Subcutaneous abdominal adipose tissue (tissue), 5 donors: ENCODE results near the gene UPK3A.
"Not testable (repeated sequence)": the region's sequence is repeated elsewhere in the genome, so short reads cannot be mapped to it uniquely, and the experiment has no call there.

Experiments
- H3K27ac ChIP-seq: one replicate; pipeline ENCODE4 v1.7.0; 2013; ENCODE audit warnings: low read depth, mild to moderate bottlenecking, inconsistent platforms, low read length, moderate library complexity
- H3K27me3 ChIP-seq, 5 donors: one replicate each; pipeline ENCODE4 v1.7.0; 2013; ENCODE audit warnings: low read length in 5 of 5, inconsistent platforms in 1 of 5; ENCODE audit not compliant: control insufficient read depth in 5 of 5, insufficient read depth in 4 of 5
- H3K36me3 ChIP-seq, 5 donors: one replicate each; pipeline ENCODE4 v1.7.0; 2013; ENCODE audit warnings: low read length in 5 of 5; ENCODE audit not compliant: control insufficient read depth in 5 of 5, insufficient read depth in 5 of 5
- H3K4me1 ChIP-seq, 5 donors: one replicate each; pipeline ENCODE4 v1.7.0; 2013; ENCODE audit warnings: low read length in 5 of 5, mild to moderate bottlenecking in 3 of 5, moderate library complexity in 1 of 5; ENCODE audit not compliant: control insufficient read depth in 5 of 5, insufficient read depth in 5 of 5
- H3K4me3 ChIP-seq, 5 donors: one replicate each; pipeline ENCODE4 v1.7.0; 2013; ENCODE audit warnings: low read length in 5 of 5, low read depth in 1 of 5
- H3K9ac ChIP-seq, 5 donors: one replicate each; pipeline ENCODE4 v1.7.0; 2013; ENCODE audit warnings: low read length in 5 of 5, mild to moderate bottlenecking in 4 of 5, moderate library complexity in 3 of 5
- H3K9me3 ChIP-seq, 5 donors: one replicate each; pipeline ENCODE4 v1.7.0; 2013; ENCODE audit warnings: low read length in 5 of 5; ENCODE audit not compliant: control insufficient read depth in 5 of 5
- donor health status: healthy.
- donor health status: healthy.
- donor health status: healthy.
- donor health status: healthy.
- donor health status: healthy.

The UPK3A gene

GRCh38 chr22:45318168-45318557 lies 33.4 kb downstream of the UPK3A start:
- Histone ChIP-seq H3K9ac (peak overlapping the region in 2 of 5 donors; percentile 35 to 39), H3K4me3 (peak overlapping the region in 2 of 5 donors; percentile 19 to 29), H3K36me3 (peaks cover 0 to 10% (median 9%) of the 10 kb centered on the region in 5 donors), H3K27me3 (no peaks in the 10 kb centered on the region), H3K9me3 (no peaks in the 10 kb centered on the region), H3K27ac (peak overlapping the region; percentile 63), H3K4me1 (peaks cover 0 to 27% (median 22%) of the 10 kb centered on the region in 5 donors)

DNA sequence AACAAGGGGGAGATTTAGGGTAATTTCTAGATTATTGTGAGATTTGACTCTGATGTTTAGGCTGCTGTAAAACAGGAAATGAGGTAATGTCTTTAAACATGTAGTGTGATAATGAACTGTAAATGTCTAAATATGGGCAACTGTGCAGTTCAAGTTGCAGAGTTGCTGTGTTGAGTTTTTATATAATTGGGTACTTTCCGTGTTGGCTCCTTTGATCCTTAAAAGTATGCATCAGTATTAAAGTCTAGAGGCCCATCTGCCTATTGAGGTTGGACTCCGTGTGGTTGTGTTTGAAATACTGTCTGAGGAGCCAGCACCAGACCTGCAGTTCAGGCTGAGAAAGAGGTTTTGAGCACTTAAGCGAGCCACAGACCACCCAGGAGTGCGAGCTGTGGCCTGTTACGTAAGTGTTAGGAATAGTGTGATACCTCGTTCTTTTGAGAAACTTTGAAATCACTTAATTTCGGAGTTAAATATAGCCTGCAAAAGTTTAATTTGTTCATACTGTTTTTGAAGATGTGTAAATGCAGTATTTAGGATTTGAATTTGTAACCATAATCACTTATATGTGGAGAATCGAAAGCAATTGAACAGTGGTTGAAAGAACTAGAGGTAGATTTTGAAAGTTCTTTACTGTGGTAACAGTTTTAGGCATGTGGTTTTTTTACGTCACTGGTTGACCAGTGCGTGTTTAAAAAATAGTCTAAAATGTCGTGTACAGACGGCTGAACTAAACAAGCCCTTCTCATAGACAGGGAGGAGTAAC lies 34.0 kb downstream of the UPK3A start:
- Histone ChIP-seq H3K27me3 (no peaks in the 10 kb centered on the region), H3K9me3 (no peaks in the 10 kb centered on the region), H3K36me3 (peaks cover 0 to 16% (median 15%) of the 10 kb centered on the region in 5 donors), H3K27ac (peak overlapping the region; percentile 63), H3K4me3 (no peak overlapping the region), H3K9ac (peak overlapping the region in 3 of 5 donors; percentile 26 to 55 (median 39)), H3K4me1 (peaks cover 0 to 27% (median 22%) of the 10 kb centered on the region in 5 donors)

DNA sequence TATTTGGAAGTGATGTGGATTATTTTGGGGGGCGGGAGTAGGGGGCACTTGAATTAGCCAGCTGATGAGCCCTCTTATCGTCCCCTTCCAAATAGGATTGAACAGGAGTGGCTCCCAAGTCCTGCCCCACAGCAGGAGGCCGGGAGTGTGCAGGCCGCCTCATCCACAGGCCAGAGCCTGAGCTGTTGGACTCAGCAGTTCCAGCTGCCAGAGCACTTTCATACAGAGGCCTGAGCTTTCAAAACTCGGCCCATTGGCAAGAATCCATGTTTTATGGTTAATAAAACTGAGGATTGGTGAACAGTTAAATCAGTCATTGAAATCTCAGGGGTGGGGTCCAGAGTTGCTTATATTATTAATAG lies 34.6 kb downstream of the UPK3A start:
- Histone ChIP-seq H3K36me3 (peaks cover 0 to 21% (median 20%) of the 10 kb centered on the region in 5 donors), H3K9ac (peak overlapping the region in 2 of 5 donors; percentile 26 to 55), H3K4me1 (peaks cover 0 to 25% (median 22%) of the 10 kb centered on the region in 5 donors), H3K9me3 (no peaks in the 10 kb centered on the region), H3K27me3 (no peaks in the 10 kb centered on the region), H3K4me3 (no peak overlapping the region), H3K27ac (no peak overlapping the region)

GRCh38 chr22:45320357-45320976 lies 35.7 kb downstream of the UPK3A start:
- peaks cover 0 to 31% (median 27%) of the 10 kb centered on the region in 5 donors for H3K36me3 ChIP-seq
- H3K27ac ChIP-seq = no peak overlapping the region
- peaks cover 0 to 24% (median 22%) of the 10 kb centered on the region in 5 donors for H3K4me1 ChIP-seq

GRCh38 chr22:45321827-45322226 lies 37.1 kb downstream of the UPK3A start:
- no peak overlapping the region for H3K27ac ChIP-seq
- no peak overlapping the region for H3K9ac ChIP-seq
- no peaks in the 10 kb centered on the region for H3K27me3 ChIP-seq
- H3K4me1 ChIP-seq = peaks cover 0 to 24% (median 22%) of the 10 kb centered on the region in 5 donors
- no peaks in the 10 kb centered on the region for H3K9me3 ChIP-seq
- H3K36me3 ChIP-seq = peaks cover 0 to 33% (median 29%) of the 10 kb centered on the region in 5 donors
- no peak overlapping the region for H3K4me3 ChIP-seq

More at GRCh38 chr22:45320357-45320976, 35.7 kb downstream of the UPK3A start:
- Histone ChIP-seq H3K27me3 (no peaks in the 10 kb centered on the region), H3K9me3 (no peaks in the 10 kb centered on the region), H3K4me3 (no peak overlapping the region), H3K9ac (no peak overlapping the region)

DNA sequence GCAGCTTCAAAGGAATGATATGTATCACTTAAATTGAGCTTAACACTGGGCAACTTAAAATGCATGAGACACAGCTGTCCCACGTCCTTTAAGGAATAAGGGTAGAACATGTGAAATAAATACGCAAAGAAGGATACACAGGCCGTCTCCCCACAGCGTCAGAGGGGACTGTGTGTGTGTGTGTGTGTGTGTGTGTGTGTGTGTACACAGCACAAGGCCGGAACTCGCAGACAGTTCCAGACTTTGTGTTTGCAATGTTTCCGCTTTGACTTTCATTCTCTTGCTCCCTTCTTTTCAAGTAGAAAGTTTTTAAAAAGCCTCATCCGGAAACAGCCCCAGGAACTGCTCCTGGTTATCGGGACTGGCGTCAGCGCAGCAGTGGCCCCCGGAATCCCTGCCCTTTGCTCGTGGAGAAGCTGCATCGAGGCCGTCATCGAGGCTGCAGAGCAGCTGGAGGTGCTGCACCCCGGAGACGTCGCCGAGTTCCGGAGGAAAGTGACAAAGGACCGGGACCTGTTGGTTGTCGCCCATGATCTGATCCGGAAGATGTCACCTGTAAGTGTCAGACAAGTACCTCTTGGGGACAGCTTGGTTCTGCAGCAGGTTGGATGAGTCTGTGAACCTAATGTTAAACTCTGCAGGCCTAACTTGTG lies 38.2 kb downstream of the UPK3A start:
- H3K4me1 ChIP-seq = peaks cover 0 to 15% (median 11%) of the 10 kb centered on the region in 5 donors
- H3K36me3 ChIP-seq = peaks cover 0 to 42% (median 37%) of the 10 kb centered on the region in 5 donors
- no peaks in the 10 kb centered on the region for H3K27me3 ChIP-seq
- no peaks in the 10 kb centered on the region for H3K9me3 ChIP-seq
- no peak overlapping the region for H3K4me3 ChIP-seq
- no peak overlapping the region for H3K27ac ChIP-seq
- H3K9ac ChIP-seq = no peak overlapping the region

DNA sequence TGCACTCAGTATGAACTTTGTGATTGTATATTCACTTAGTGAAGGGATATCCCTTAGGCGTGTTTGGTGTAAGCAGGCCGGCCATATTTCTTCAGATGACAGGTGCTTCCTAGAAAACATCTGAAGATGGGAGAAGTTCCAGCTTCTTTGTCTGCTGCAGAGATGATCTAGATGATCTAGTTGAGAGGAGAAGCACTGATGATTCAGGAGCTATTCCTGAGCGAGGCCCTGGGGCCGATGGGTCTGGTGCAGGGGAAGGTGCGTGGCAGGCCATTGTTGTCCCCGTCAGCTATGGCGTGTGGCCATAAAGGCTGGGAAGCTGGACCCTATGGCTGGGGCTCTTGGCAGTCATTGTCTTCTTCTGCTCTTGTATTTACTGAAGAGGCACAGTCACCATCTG lies 38.9 kb downstream of the UPK3A start:
- Histone ChIP-seq H3K4me3 (no peak overlapping the region), H3K27me3 (no peaks in the 10 kb centered on the region), H3K9me3 (no peaks in the 10 kb centered on the region), H3K27ac (no peak overlapping the region), H3K9ac (no peak overlapping the region), H3K36me3 (peaks cover 0 to 42% (median 37%) of the 10 kb centered on the region in 5 donors), H3K4me1 (peaks cover 0 to 9% (median 8%) of the 10 kb centered on the region in 5 donors)

GRCh38 chr22:45324311-45324711 lies 39.6 kb downstream of the UPK3A start:
- Histone ChIP-seq H3K4me3 (no peak overlapping the region), H3K9me3 (no peaks in the 10 kb centered on the region), H3K36me3 (peaks cover 0 to 42% (median 37%) of the 10 kb centered on the region in 5 donors)

GRCh38 chr22:45328261-45328660 lies 43.5 kb downstream of the UPK3A start:
- not testable (repeated sequence) for H3K4me3 ChIP-seq, H3K9ac ChIP-seq, H3K27ac ChIP-seq, H3K9me3 ChIP-seq, H3K27me3 ChIP-seq
- H3K4me1 ChIP-seq = peaks cover 0 to 11% (median 0%) of the 10 kb centered on the region in 5 donors
- peaks cover 0 to 52% (median 44%) of the 10 kb centered on the region in 5 donors for H3K36me3 ChIP-seq

More at GRCh38 chr22:45324311-45324711, 39.6 kb downstream of the UPK3A start:
- no peaks in the 10 kb centered on the region for H3K27me3 ChIP-seq
- peaks cover 0 to 10% (median 3%) of the 10 kb centered on the region in 5 donors for H3K4me1 ChIP-seq
- no peak overlapping the region for H3K9ac ChIP-seq
- H3K27ac ChIP-seq = no peak overlapping the region
